Measurements from ENCODE around the gene C7orf57.

Gene C7orf57

DNA sequence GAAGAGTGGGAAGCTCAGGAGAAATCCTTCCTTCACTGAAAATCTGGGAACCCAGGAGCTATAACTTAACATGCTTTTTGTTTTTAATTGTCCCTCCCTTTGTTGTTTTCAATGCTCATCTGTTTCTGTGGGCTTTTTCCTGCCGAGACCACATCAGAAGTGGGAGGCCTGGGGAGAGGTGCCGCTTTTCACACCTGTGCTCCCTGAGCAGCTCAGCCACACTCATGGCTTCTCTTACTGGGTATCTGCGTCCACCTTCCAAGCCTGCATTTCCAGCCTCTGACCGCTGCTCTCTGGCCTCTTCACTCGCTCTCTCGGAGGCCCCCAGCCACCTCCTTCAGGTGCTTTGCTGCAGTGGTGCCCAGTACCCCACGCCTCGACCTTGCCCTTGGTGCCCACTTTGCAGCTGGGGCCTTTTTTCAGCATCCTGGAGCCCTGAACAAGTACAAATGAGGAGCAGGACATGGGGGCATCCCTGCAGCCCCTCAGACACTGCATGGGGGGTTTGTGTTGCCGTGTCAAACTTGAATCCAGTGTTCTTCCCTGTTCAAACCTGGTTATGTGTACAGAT, 9.9 kb downstream of the C7orf57 start:
- Histone ChIP-seq H3K4me3 (ENCODE audit: low read length) (no peak overlapping the region), H4K20me1 (ENCODE audit: insufficient read depth, low read length) (no peaks in the 10 kb centered on the region), H3K27me3 (replicated peaks; ENCODE audit: insufficient read depth, low read length) (no peaks in the 10 kb centered on the region), H3K9ac (ENCODE audit: low read length) (no peak overlapping the region), H3K4me2 (ENCODE audit: low read depth, low read length) (no peak overlapping the region), H3K27ac (ENCODE audit: low read length) (no peak overlapping the region), H3K9me2 (replicated peaks; ENCODE audit: insufficient read depth, low read length) (no peaks in the 10 kb centered on the region), H3F3A (ENCODE audit: insufficient read depth, low read length) (no peaks in the 10 kb centered on the region), H2AFZ (ENCODE audit: low read length) (no peak overlapping the region), H3K9me3 (replicated peaks; ENCODE audit: insufficient read depth, low read length) (no peaks in the 10 kb centered on the region), H3K79me2 (ENCODE audit: low read length) (no peaks in the 10 kb centered on the region), H3K36me3 (replicated peaks; ENCODE audit: insufficient read depth, low read length) (no peaks in the 10 kb centered on the region), H3K4me1 (ENCODE audit: low read length) (no peaks in the 10 kb centered on the region)
- no peak for TF ChIP-seq EZH2phosphoT487 (IDR thresholded peaks at IDR 0.05; ENCODE audit: low read length)
- TF ChIP-seq, protein P1, sequence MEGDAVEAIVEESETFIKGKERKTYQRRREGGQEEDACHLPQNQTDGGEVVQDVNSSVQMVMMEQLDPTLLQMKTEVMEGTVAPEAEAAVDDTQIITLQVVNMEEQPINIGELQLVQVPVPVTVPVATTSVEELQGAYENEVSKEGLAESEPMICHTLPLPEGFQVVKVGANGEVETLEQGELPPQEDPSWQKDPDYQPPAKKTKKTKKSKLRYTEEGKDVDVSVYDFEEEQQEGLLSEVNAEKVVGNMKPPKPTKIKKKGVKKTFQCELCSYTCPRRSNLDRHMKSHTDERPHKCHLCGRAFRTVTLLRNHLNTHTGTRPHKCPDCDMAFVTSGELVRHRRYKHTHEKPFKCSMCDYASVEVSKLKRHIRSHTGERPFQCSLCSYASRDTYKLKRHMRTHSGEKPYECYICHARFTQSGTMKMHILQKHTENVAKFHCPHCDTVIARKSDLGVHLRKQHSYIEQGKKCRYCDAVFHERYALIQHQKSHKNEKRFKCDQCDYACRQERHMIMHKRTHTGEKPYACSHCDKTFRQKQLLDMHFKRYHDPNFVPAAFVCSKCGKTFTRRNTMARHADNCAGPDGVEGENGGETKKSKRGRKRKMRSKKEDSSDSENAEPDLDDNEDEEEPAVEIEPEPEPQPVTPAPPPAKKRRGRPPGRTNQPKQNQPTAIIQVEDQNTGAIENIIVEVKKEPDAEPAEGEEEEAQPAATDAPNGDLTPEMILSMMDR (IDR thresholded peaks at IDR 0.05; ENCODE audit: low read length) = no peak
- no peak for TF ChIP-seq EZH2 (optimal IDR thresholded peaks at IDR 0.05; ENCODE audit: low read depth, low read length)
- no peak for DNase-seq

DNA sequence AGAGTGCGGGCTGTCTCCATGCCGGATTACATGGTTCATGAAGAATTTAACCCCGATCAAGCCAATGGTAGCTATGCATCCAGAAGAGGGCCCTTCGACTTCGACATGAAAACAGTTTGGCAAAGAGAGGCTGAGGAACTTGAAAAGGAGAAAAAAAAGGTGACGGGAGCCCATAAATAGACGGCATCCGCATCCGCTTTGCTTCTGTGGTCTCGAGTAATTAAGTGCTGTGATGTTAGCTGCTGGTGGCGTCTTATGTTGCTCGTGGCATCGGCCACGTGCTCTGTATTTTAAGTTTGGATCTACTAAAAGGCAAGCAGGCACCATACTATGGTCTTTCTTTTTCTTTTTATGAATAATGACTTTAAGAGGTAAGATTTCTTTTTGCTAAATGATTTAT, 11.1 kb downstream of the C7orf57 start:
- Histone ChIP-seq H2AFZ (ENCODE audit: low read length) (no peak overlapping the region), H3K9me3 (replicated peaks; ENCODE audit: insufficient read depth, low read length) (no peaks in the 10 kb centered on the region), H4K20me1 (ENCODE audit: insufficient read depth, low read length) (no peaks in the 10 kb centered on the region), H3K27me3 (replicated peaks; ENCODE audit: insufficient read depth, low read length) (no peaks in the 10 kb centered on the region), H3K36me3 (replicated peaks; ENCODE audit: insufficient read depth, low read length) (no peaks in the 10 kb centered on the region), H3K4me3 (ENCODE audit: low read length) (no peak overlapping the region), H3K9ac (ENCODE audit: low read length) (no peak overlapping the region), H3K79me2 (ENCODE audit: low read length) (no peaks in the 10 kb centered on the region), H3F3A (ENCODE audit: insufficient read depth, low read length) (no peaks in the 10 kb centered on the region), H3K9me2 (replicated peaks; ENCODE audit: insufficient read depth, low read length) (no peaks in the 10 kb centered on the region), H3K4me1 (ENCODE audit: low read length) (no peaks in the 10 kb centered on the region), H3K4me2 (ENCODE audit: low read depth, low read length) (no peak overlapping the region), H3K27ac (ENCODE audit: low read length) (no peak overlapping the region)
- DNase-seq = no peak
- TF ChIP-seq, protein P1 (IDR thresholded peaks at IDR 0.05; ENCODE audit: low read length) = no peak
- TF ChIP-seq EZH2phosphoT487 (IDR thresholded peaks at IDR 0.05; ENCODE audit: low read length) = no peak
- TF ChIP-seq EZH2 (optimal IDR thresholded peaks at IDR 0.05; ENCODE audit: low read depth, low read length) = no peak

DNA sequence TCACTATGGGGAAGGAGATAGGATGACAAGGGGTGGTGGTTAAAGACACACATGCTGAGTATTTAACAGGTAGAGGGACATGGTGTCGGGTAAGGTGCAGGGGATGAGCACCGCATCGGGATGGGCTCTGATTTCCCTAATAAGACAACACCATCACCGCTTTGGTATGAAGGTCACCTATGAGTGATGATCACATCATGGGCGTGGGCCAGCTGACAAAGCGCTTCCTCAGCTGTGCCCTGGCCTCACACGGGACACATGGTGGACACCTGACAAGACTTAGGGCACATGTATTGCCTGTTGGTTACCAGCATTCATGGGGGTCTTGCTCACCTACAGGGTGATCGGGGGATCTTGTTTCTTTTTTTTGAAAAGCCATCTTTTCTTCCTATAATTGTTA, 12.8 kb downstream of the C7orf57 start:
- Histone ChIP-seq H3F3A (ENCODE audit: insufficient read depth, low read length) (no peaks in the 10 kb centered on the region), H3K27me3 (replicated peaks; ENCODE audit: insufficient read depth, low read length) (no peaks in the 10 kb centered on the region), H3K27ac (ENCODE audit: low read length) (no peak overlapping the region), H3K79me2 (ENCODE audit: low read length) (no peaks in the 10 kb centered on the region), H3K36me3 (replicated peaks; ENCODE audit: insufficient read depth, low read length) (no peaks in the 10 kb centered on the region), H3K4me1 (ENCODE audit: low read length) (no peaks in the 10 kb centered on the region), H3K9me3 (replicated peaks; ENCODE audit: insufficient read depth, low read length) (no peaks in the 10 kb centered on the region), H2AFZ (ENCODE audit: low read length) (no peak overlapping the region), H4K20me1 (ENCODE audit: insufficient read depth, low read length) (no peaks in the 10 kb centered on the region), H3K4me2 (ENCODE audit: low read depth, low read length) (no peak overlapping the region), H3K9me2 (replicated peaks; ENCODE audit: insufficient read depth, low read length) (no peaks in the 10 kb centered on the region), H3K9ac (ENCODE audit: low read length) (no peak overlapping the region), H3K4me3 (ENCODE audit: low read length) (no peak overlapping the region)
- no peak for DNase-seq
- TF ChIP-seq EZH2 (optimal IDR thresholded peaks at IDR 0.05; ENCODE audit: low read depth, low read length) (no peak), EZH2phosphoT487 (IDR thresholded peaks at IDR 0.05; ENCODE audit: low read length) (no peak)
- TF ChIP-seq, protein P1 (IDR thresholded peaks at IDR 0.05; ENCODE audit: low read length) = no peak
